NCI-H526 treated with DMSO at 0.1 percent for 48 hours (cell line): Measurements from ENCODE around the gene ASB18.
"Not testable (repeated sequence)": the region's sequence is repeated elsewhere in the genome, so short reads cannot be mapped to it uniquely, and the experiment has no call there.

Experiments used
- DNase-seq: peaks from one replicate; lab custom pipeline; 2025; lab: John Stamatoyannopoulos, UW

ASB18 gene

GRCh38 chr2:236264256-236264655 lies at the start of gene ASB18:
TSS of gene ASB18 (minus strand) at chr2:236264406. CDS start at chr2:236264345, 61 bp downstream.
- no peak for DNase-seq

GRCh38 chr2:236311286-236311685 lies 47.1 kb upstream of the ASB18 start:
- no peak for DNase-seq

- DNase-seq, result peak; percentile 34
These were observed 45.4 kb upstream of the ASB18 start for GRCh38 chr2:236309669-236310029.

- no peak for DNase-seq
These were observed 44.9 kb upstream of the ASB18 start for GRCh38 chr2:236308855-236309668.

- no peak for DNase-seq
These were observed 43.4 kb upstream of the ASB18 start for GRCh38 chr2:236307641-236308040.

- no peak for DNase-seq
These were observed 42.8 kb upstream of the ASB18 start for GRCh38 chr2:236306825-236307540.

GRCh38 chr2:236305964-236306605 lies 41.9 kb upstream of the ASB18 start:
- no peak for DNase-seq

GRCh38 chr2:236305531-236305930 lies 41.3 kb upstream of the ASB18 start:
- DNase-seq, result no peak

GRCh38 chr2:236303935-236304334 lies 39.7 kb upstream of the ASB18 start:
- DNase-seq, result no peak

GRCh38 chr2:236302555-236302954 lies 38.3 kb upstream of the ASB18 start:
- no peak for DNase-seq

GRCh38 chr2:236298924-236299475 lies 34.8 kb upstream of the ASB18 start:
- no peak for DNase-seq

- DNase-seq, result no peak
These were observed 31.3 kb upstream of the ASB18 start for GRCh38 chr2:236295481-236295880.

- DNase-seq, result no peak
These were observed 30.4 kb upstream of the ASB18 start for GRCh38 chr2:236294647-236295046.

- DNase-seq, result no peak
These were observed 29.1 kb upstream of the ASB18 start for GRCh38 chr2:236293241-236293810.

GRCh38 chr2:236291911-236292310 lies 27.7 kb upstream of the ASB18 start:
- no peak for DNase-seq

- no peak for DNase-seq
These were observed 27.3 kb upstream of the ASB18 start for GRCh38 chr2:236291476-236291875.

GRCh38 chr2:236290742-236291425 lies 26.7 kb upstream of the ASB18 start:
- DNase-seq, result no peak

- no peak for DNase-seq
These were observed 25.7 kb upstream of the ASB18 start for GRCh38 chr2:236289766-236290462.

GRCh38 chr2:236288373-236288772 lies 24.2 kb upstream of the ASB18 start:
- DNase-seq, result not testable (repeated sequence)

GRCh38 chr2:236287656-236288055 lies 23.4 kb upstream of the ASB18 start:
- DNase-seq, result no peak
